ENCODE data around the gene KRT222.

The KRT222 gene

GRCh38 chr17:40694584-40694983, 29.6 kb upstream of the KRT222 start:
- no peak overlapping the region for H3K4me3 ChIP-seq (ENCODE audit: low read depth, low read length)
- no peak for TF ChIP-seq CTCF (IDR thresholded peaks at IDR 0.05; ENCODE audit: low read depth, low read length)
- no peak for DNase-seq
- peaks cover 82% of the 10 kb centered on the region for H3K27me3 ChIP-seq (ENCODE audit: insufficient read depth, low read depth, severe bottlenecking)
- H3K36me3 ChIP-seq: no peaks in the 10 kb centered on the region
- H3K27ac ChIP-seq: no peak overlapping the region
- no peaks in the 10 kb centered on the region for H3K9me3 ChIP-seq (ENCODE audit: severe bottlenecking)

GRCh38 chr17:40687106-40687505, 22.1 kb upstream of the KRT222 start:
- Histone ChIP-seq H3K27me3 (ENCODE audit: insufficient read depth, low read depth, severe bottlenecking) (peaks cover 80% of the 10 kb centered on the region), H3K27ac (no peak overlapping the region), H3K36me3 (no peaks in the 10 kb centered on the region), H3K4me3 (ENCODE audit: low read depth, low read length) (no peak overlapping the region), H3K9me3 (ENCODE audit: severe bottlenecking) (no peaks in the 10 kb centered on the region)
- no peak for DNase-seq
- no peak for TF ChIP-seq CTCF (IDR thresholded peaks at IDR 0.05; ENCODE audit: low read depth, low read length)

GRCh38 chr17:40686192-40686591, 21.2 kb upstream of the KRT222 start:
- H3K36me3 ChIP-seq: no peaks in the 10 kb centered on the region
- no peak for DNase-seq
- H3K9me3 ChIP-seq (ENCODE audit: severe bottlenecking): no peaks in the 10 kb centered on the region
- no peak overlapping the region for H3K4me3 ChIP-seq (ENCODE audit: low read depth, low read length)
- peaks cover 82% of the 10 kb centered on the region for H3K27me3 ChIP-seq (ENCODE audit: insufficient read depth, low read depth, severe bottlenecking)
- TF ChIP-seq CTCF (IDR thresholded peaks at IDR 0.05; ENCODE audit: low read depth, low read length): no peak
- H3K27ac ChIP-seq: no peak overlapping the region

DNA sequence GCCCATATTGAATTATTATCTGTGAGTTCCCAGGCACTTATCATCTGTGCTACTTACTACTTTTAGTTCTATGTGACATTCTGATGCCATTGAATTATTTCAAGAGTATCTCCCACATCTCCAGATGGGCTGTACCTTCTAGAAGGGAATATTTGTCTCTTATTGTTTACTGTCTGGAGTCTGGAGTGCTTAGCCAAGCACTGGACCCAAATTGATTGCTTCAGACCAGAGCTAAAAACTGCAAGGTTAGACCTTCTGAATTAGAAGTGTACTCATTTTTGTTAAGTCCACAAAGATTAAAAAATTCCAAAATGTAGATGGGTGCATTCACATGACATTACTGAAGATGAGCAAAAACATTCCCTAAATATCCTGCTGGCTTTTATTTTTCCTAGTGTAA, 16.0 kb upstream of the KRT222 start:
- Histone ChIP-seq H3K27me3 (ENCODE audit: insufficient read depth, low read depth, severe bottlenecking) (peaks cover 94% of the 10 kb centered on the region), H3K9me3 (ENCODE audit: severe bottlenecking) (no peaks in the 10 kb centered on the region), H3K27ac (no peak overlapping the region), H3K36me3 (no peaks in the 10 kb centered on the region), H3K4me3 (ENCODE audit: low read depth, low read length) (no peak overlapping the region)
- no peak for DNase-seq
- no peak for TF ChIP-seq CTCF (IDR thresholded peaks at IDR 0.05; ENCODE audit: low read depth, low read length)

GRCh38 chr17:40679523-40679907, 14.5 kb upstream of the KRT222 start:
- H3K4me3 ChIP-seq (ENCODE audit: low read depth, low read length): no peak overlapping the region
- H3K27ac ChIP-seq: no peak overlapping the region
- H3K9me3 ChIP-seq (ENCODE audit: severe bottlenecking): no peaks in the 10 kb centered on the region
- no peaks in the 10 kb centered on the region for H3K36me3 ChIP-seq
- DNase-seq: no peak
- no peak for TF ChIP-seq CTCF (IDR thresholded peaks at IDR 0.05; ENCODE audit: low read depth, low read length)
- peaks cover 94% of the 10 kb centered on the region for H3K27me3 ChIP-seq (ENCODE audit: insufficient read depth, low read depth, severe bottlenecking)

DNA sequence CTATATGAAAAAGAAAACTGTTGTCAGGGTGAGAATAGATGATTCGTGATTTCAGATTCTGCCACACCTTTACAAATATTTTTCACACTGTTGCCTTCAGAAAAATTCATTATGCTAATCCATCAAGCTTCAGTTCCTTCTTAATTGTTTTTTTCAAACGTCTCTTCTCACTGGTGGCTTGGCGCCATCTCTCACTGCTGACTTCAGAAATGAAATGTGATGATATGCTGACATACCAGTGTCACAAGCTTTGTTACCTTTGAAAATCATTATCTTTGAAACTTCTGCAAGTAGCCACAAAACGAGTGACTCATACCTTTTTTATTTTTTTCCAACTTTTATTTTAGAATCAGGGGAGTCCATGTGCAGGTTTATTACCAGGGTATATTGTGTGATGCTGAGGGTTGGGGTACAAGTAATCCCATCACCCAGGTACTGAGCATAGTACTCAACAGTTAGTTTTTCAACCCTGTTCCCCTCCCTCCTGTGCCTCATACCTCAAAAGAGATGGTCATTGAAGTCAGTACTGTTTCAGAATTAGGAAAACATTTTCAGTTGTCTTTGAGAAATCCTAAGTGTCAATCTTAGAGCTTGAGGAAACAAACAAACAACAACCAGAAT, 14.0 kb upstream of the KRT222 start:
- Histone ChIP-seq H3K27ac (no peak overlapping the region), H3K36me3 (no peaks in the 10 kb centered on the region), H3K9me3 (ENCODE audit: severe bottlenecking) (no peaks in the 10 kb centered on the region), H3K4me3 (ENCODE audit: low read depth, low read length) (no peak overlapping the region), H3K27me3 (ENCODE audit: insufficient read depth, low read depth, severe bottlenecking) (peaks cover 94% of the 10 kb centered on the region)
- no peak for TF ChIP-seq CTCF (IDR thresholded peaks at IDR 0.05; ENCODE audit: low read depth, low read length)
- no peak for DNase-seq
